H1 (cell line): Measurements from ENCODE around the gene CAPN2. TPM values are rescaled to one million over a fixed set of nuclear protein-coding genes. Genes with fewer than 3 reads are reported as not detected.

Experiments used
- CBX5 ChIP-seq: fragments of 300-800, 300-1000 bp; sonication (generic); IDR thresholded peaks from 2 replicates; pipeline ENCODE4 v1.7.1; 2016; ENCODE audit warnings: antibody characterized with exemption, low read length, low read depth
- CTBP2 ChIP-seq: IDR thresholded peaks from 2 replicates; pipeline ENCODE4 v1.7.0; 2011; ENCODE audit warnings: borderline replicate concordance, mild to moderate bottlenecking, moderate library complexity, mixed read lengths, low read length; ENCODE audit not compliant: insufficient read depth, insufficient read length
- CTCF ChIP-seq, 3 experiments: IDR thresholded peaks; 1 replicate in 2 of 3; 2 replicates in 1 of 3; pipeline versions ENCODE4 v1.5.1 to v1.6.1; 2011; ENCODE audit warnings: low read length in 3 of 3, mild to moderate bottlenecking in 3 of 3, inconsistent platforms in 2 of 3, low read depth in 1 of 3, moderate library complexity in 1 of 3; ENCODE audit not compliant: insufficient read depth in 1 of 3; ENCODE audit errors: control extremely low read depth in 1 of 3
- GABPA ChIP-seq: IDR thresholded peaks from 2 replicates; pipeline ENCODE4 v1.6.1; 2011; ENCODE audit warnings: mild to moderate bottlenecking, low read length, moderate library complexity, borderline replicate concordance; ENCODE audit not compliant: insufficient read depth
- RAD21 ChIP-seq, 2 experiments: IDR thresholded peaks in 1 of 2; conservative IDR thresholded peaks in 1 of 2; 2 replicates each; pipeline ENCODE4 v1.6.1; 2011; ENCODE audit warnings: low read depth in 2 of 2, low read length in 2 of 2, improper control_type of control experiment in 1 of 2, inconsistent platforms in 1 of 2, mild to moderate bottlenecking in 1 of 2, moderate library complexity in 1 of 2
- SRF ChIP-seq: IDR thresholded peaks from 2 replicates; pipeline ENCODE4 v1.6.1; 2011; ENCODE audit warnings: mild to moderate bottlenecking, low read depth, low read length, moderate library complexity
- YY1 ChIP-seq: IDR thresholded peaks from 2 replicates; pipeline ENCODE4 v1.6.1; 2011; ENCODE audit warnings: low read depth, mild to moderate bottlenecking, low read length
- polyA plus RNA-seq, 7 experiments: library from polyadenylated mRNA; depleted of rRNA in 3 of 7; stranded (reverse) in 5 of 7; unstranded in 2 of 7; fragments of >200 nt in 5 of 7; fragments of 200-250 nt in 2 of 7; gene quantifications; 1 replicate in 5 of 7; 2 replicates in 1 of 7; 4 replicates in 1 of 7; pipeline versions ENCODE4 v1.2.1 to v1.2.3, GENCODE V29; 2011 to 2013; ENCODE audit warnings: missing spikeins in 2 of 7, mixed read lengths in 2 of 7
- total RNA-seq: library from RNA; stranded (reverse); fragmentation: NEBNext Ultra II Directional; extraction: Animal tissue kit (Norgen Biotek cat#: 25700); gene quantifications from 2 replicates; pipeline ENCODE4 v1.2.1, GENCODE V29; 2021

CAPN2 gene
- total and polyA plus RNA-seq, 2 of the 8 experiments (the other 6 are each of a cell fraction or from before 2014, with no cell fraction given): 9.2 to 10.3 TPM

GRCh38 chr1:223759273-223759672, 46.9 kb downstream of the CAPN2 start (continued):
- TF ChIP-seq GABPA (no peak), CTBP2 (no peak), RAD21 (IDR thresholded peaks at IDR 0.05 in 1 of 2, conservative IDR thresholded peaks at IDR 0.05 in 1 of 2; ENCODE audit: low read depth in 2 of 2, low read length in 2 of 2) (peak; percentile 44 to 57), CBX5 (no peak), SRF (no peak), CTCF (IDR thresholded peaks at IDR 0.05; ENCODE audit: control extremely low read depth in 1 of 3, insufficient read depth in 1 of 3, low read depth in 1 of 3, low read length in 3 of 3) (peak; percentile 18 to 28 (median 26); a peak in 3 of 4 replicates), YY1 (no peak)
